CD4-positive, alpha-beta T cell treated with Interleukin-15 for 1 hour (primary cell): ENCODE data around the gene TIMM29.
"Not testable (repeated sequence)": the region's sequence is repeated elsewhere in the genome, so short reads cannot be mapped to it uniquely, and the experiment has no call there.

Experiments used
- DNase-seq: peaks from one replicate; pipeline ENCODE4 v3.0.0-alpha.2; 2020

The TIMM29 gene

GRCh38 chr19:10913716-10914340 lies 14.8 kb upstream of the TIMM29 start:
- DNase-seq = no peak

GRCh38 chr19:10915130-10916091 lies 13.2 kb upstream of the TIMM29 start:
- no peak for DNase-seq

- no peak for DNase-seq
Measured at GRCh38 chr19:10916602-10917001, 12.0 kb upstream of the TIMM29 start.

GRCh38 chr19:10918359-10918758 lies 10.3 kb upstream of the TIMM29 start:
- no peak for DNase-seq

GRCh38 chr19:10919352-10920287 lies 9.0 kb upstream of the TIMM29 start:
- DNase-seq = no peak

GRCh38 chr19:10920288-10920655 lies 8.3 kb upstream of the TIMM29 start:
- no peak for DNase-seq

- DNase-seq = no peak
Measured at GRCh38 chr19:10920781-10921180, 7.8 kb upstream of the TIMM29 start.

GRCh38 chr19:10921199-10921909 lies 7.3 kb upstream of the TIMM29 start:
- DNase-seq = no peak

- no peak for DNase-seq
Measured at GRCh38 chr19:10921910-10922637, 6.5 kb upstream of the TIMM29 start.

- no peak for DNase-seq
Measured at GRCh38 chr19:10922638-10923014, 6.0 kb upstream of the TIMM29 start.

- DNase-seq = no peak
Measured at GRCh38 chr19:10923260-10924112, 5.1 kb upstream of the TIMM29 start.

- DNase-seq = no peak
Measured at GRCh38 chr19:10924597-10924996, 4.0 kb upstream of the TIMM29 start.

GRCh38 chr19:10927730-10928562 lies 665 bp upstream of the TIMM29 start:
- no peak for DNase-seq

GRCh38 chr19:10929402-10929794 lies 787 bp downstream of the TIMM29 start:
- no peak for DNase-seq

GRCh38 chr19:10935371-10936059 lies 6.9 kb downstream of the TIMM29 start:
- no peak for DNase-seq

- no peak for DNase-seq
Measured at GRCh38 chr19:10936661-10937084, 8.1 kb downstream of the TIMM29 start.

GRCh38 chr19:10941649-10942048 lies 13.0 kb downstream of the TIMM29 start:
- DNase-seq = not testable (repeated sequence)

GRCh38 chr19:10943412-10943811 lies 14.8 kb downstream of the TIMM29 start:
- not testable (repeated sequence) for DNase-seq

GRCh38 chr19:10945264-10945663 lies 16.7 kb downstream of the TIMM29 start:
- no peak for DNase-seq
